SK-N-SH treated with all-trans-retinoic acid at 6 μM for 48 hours (cell line): Measurements from ENCODE around the gene TTLL13.

Experiments used
- ARNTL ChIP-seq: fragments of 450-650 bp; formaldehyde crosslinking; IDR thresholded peaks from 2 replicates; pipeline ENCODE4 v1.5.0; 2020; ENCODE audit warnings: low read depth, mild to moderate bottlenecking, moderate library complexity, borderline replicate concordance
- CREB5 ChIP-seq: fragments of 250-450 bp; sonication (Bioruptor Pico); IDR thresholded peaks from 2 replicates; pipeline ENCODE4 v1.5.1; 2020; ENCODE audit warnings: low read depth, mild to moderate bottlenecking, moderate library complexity
- CSRNP3 ChIP-seq: fragments of 250-450 bp; sonication (Bioruptor Pico); IDR thresholded peaks from 2 replicates; pipeline ENCODE4 v1.5.1; 2021; ENCODE audit warnings: mild to moderate bottlenecking, moderate library complexity
- GLIS3 ChIP-seq: fragments of 250-450 bp; sonication (Bioruptor Pico); IDR thresholded peaks from 2 replicates; pipeline ENCODE4 v1.5.0; 2020; ENCODE audit warnings: mild to moderate bottlenecking, moderate library complexity
- OSR1 ChIP-seq: fragments of 250-450 bp; sonication (Bioruptor Pico); IDR thresholded peaks from 2 replicates; pipeline ENCODE4 v1.8.0; 2022; ENCODE audit warnings: moderate library complexity, mild to moderate bottlenecking, inconsistent platforms
- PATZ1 ChIP-seq: fragments of 250-450 bp; sonication (Bioruptor Pico); IDR thresholded peaks from 2 replicates; pipeline ENCODE4 v1.8.0; 2020; ENCODE audit warnings: mild to moderate bottlenecking, moderate library complexity, borderline replicate concordance
- TCF4 ChIP-seq: fragments of 250-450 bp; sonication (Bioruptor Pico); IDR thresholded peaks from 2 replicates; pipeline ENCODE4 v1.8.0; 2021; ENCODE audit warnings: mild to moderate bottlenecking, moderate library complexity, borderline replicate concordance
- TOX ChIP-seq: fragments of 250-450 bp; sonication (Bioruptor Pico); IDR thresholded peaks from 2 replicates; pipeline ENCODE4 v1.8.0; 2021; ENCODE audit warnings: mild to moderate bottlenecking, moderate library complexity, borderline replicate concordance
- ZC3H10 ChIP-seq: fragments of 250-450 bp; sonication (Bioruptor Pico); IDR thresholded peaks from 2 replicates; pipeline ENCODE4 v1.5.1; 2021; ENCODE audit warnings: mild to moderate bottlenecking, moderate library complexity
- ZFP30 ChIP-seq: fragments of 450-650 bp; formaldehyde crosslinking; IDR thresholded peaks from 2 replicates; pipeline ENCODE4 v1.5.0; 2022; ENCODE audit warnings: mild to moderate bottlenecking, moderate library complexity

GRCh38 chr15:90266485-90266884 lies 17.1 kb downstream of the TTLL13 start:
- TF ChIP-seq PATZ1 (no peak), ZFP30 (CRISPR knock-in tag) (no peak), GLIS3 (CRISPR knock-in tag) (no peak), TOX (no peak), CSRNP3 (CRISPR knock-in tag) (no peak), TCF4 (CRISPR knock-in tag) (no peak), CREB5 (CRISPR knock-in tag) (no peak), ZC3H10 (CRISPR knock-in tag) (no peak), OSR1 (CRISPR knock-in tag) (no peak), ARNTL (CRISPR knock-in tag) (no peak)
